Measurements from ENCODE around the gene LRTM1. TPM values are rescaled to one million over a fixed set of nuclear protein-coding genes. Genes with fewer than 3 reads are reported as not detected.

LRTM1 gene
- total RNA-seq, 1 donor from 2014 or later: not detected

DNA sequence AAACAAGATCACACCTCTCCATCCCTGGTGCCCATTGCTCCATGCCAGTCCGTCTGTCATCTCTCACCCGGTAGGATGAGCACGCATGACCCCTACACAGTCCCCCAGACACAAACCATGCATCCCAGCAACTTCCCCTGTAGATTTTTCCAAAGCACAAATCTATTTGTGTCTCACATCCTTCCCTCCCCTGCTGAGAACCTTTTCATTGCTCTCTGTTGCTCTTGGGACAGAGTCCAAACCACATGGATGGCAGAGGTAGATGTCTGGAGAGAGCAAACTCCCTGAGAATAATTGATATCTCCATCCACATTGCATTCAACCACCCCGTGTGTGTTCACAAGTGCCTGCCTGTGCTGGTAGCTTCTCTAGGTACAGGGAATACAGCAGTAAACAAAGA, 29.9 kb upstream of the LRTM1 start:
- no peaks in the 10 kb centered on the region for H3K9me3 Mint-ChIP-seq
- intact Hi-C loops (cut with micrococcal nuclease): no loop called here
- no peaks in the 10 kb centered on the region for H3K4me1 Mint-ChIP-seq (ENCODE audit: low read depth)
- no peak for DNase-seq (ENCODE audit: low spot score)
- H3K4me3 Mint-ChIP-seq (ENCODE audit: low read depth): no peak overlapping the region
- no peaks in the 10 kb centered on the region for H3K27me3 Mint-ChIP-seq (ENCODE audit: low read depth)
- H3K27ac Mint-ChIP-seq: no peak overlapping the region
- H3K36me3 Mint-ChIP-seq (ENCODE audit: low read depth): no peaks in the 10 kb centered on the region

DNA sequence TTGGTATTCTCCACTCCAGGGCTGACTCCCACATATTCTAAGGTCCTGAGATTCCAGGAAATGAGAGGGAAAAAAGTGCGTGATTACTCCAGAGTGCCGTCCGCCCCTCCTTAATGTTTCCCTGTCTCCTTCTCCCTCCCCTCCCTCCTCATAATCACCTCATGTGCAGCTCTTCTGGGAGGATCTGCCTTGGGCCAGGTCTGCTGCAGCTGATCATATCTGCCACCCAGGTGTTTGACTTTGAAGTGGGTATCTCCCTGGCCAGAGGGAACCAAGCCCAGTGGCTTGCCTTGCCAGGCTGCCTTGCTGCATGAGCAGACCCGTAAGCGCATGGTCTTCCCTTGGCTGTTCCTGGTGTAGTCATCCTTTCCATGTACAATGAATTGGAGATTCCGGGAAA, 28.1 kb upstream of the LRTM1 start:
- Mint-ChIP-seq H3K4me1 (ENCODE audit: low read depth) (no peaks in the 10 kb centered on the region), H3K27ac (no peak overlapping the region), H3K36me3 (ENCODE audit: low read depth) (no peaks in the 10 kb centered on the region), H3K4me3 (ENCODE audit: low read depth) (no peak overlapping the region), H3K9me3 (no peaks in the 10 kb centered on the region), H3K27me3 (ENCODE audit: low read depth) (no peaks in the 10 kb centered on the region)
- DNase-seq (ENCODE audit: low spot score): no peak
- intact Hi-C loops (cut with micrococcal nuclease): no loop called here

DNA sequence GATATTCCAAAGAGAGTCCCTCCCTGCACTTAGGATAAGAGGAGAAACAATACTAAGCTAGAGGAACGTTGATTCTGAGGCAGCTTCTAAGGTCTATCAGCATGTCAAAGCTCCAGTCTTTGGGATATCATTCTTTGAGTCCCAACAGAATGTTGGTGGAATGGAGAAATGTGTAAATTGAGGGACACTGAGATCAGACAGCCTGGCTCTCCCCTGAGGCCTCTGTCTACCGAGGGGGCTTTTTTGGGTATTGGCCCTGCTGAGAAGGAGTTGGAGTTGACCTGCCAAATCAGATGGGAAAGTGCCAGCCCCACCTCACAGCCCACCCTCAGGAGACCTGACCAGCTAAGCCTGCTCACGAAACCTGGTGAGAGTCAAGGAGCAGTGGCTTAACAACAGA, 27.6 kb upstream of the LRTM1 start:
- no peak overlapping the region for H3K27ac Mint-ChIP-seq
- H3K27me3 Mint-ChIP-seq (ENCODE audit: low read depth): no peaks in the 10 kb centered on the region
- intact Hi-C loops (cut with micrococcal nuclease): no loop called here
- no peak overlapping the region for H3K4me3 Mint-ChIP-seq (ENCODE audit: low read depth)
- no peaks in the 10 kb centered on the region for H3K9me3 Mint-ChIP-seq
- no peak for DNase-seq (ENCODE audit: low spot score)
- no peaks in the 10 kb centered on the region for H3K4me1 Mint-ChIP-seq (ENCODE audit: low read depth)
- H3K36me3 Mint-ChIP-seq (ENCODE audit: low read depth): no peaks in the 10 kb centered on the region

DNA sequence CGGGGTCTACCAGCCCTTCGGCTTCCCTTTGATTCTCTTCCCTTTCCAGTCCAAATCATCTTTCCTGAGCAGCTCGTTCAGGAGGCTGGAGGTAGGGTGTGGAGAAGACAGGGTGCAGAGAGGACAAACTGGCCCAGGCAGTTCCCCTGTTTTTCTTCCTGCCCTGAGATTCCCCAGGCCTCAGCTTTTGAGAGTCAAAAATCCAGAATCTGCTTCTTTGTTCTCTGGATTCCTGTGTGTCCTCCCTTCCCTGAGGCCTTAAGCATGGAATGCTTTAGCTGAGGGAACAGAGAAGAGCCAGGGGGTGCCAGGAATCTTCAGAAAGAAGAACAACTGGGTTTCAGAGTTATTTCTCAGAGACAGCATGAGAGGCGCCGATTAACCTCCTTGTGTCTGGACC, 26.7 kb upstream of the LRTM1 start:
- H3K4me3 Mint-ChIP-seq (ENCODE audit: low read depth): no peak overlapping the region
- no peaks in the 10 kb centered on the region for H3K36me3 Mint-ChIP-seq (ENCODE audit: low read depth)
- H3K4me1 Mint-ChIP-seq (ENCODE audit: low read depth): no peaks in the 10 kb centered on the region
- H3K27me3 Mint-ChIP-seq (ENCODE audit: low read depth): no peaks in the 10 kb centered on the region
- H3K27ac Mint-ChIP-seq: no peak overlapping the region
- intact Hi-C loops (cut with micrococcal nuclease): no loop called here
- no peaks in the 10 kb centered on the region for H3K9me3 Mint-ChIP-seq
- DNase-seq (ENCODE audit: low spot score): no peak

GRCh38 chr3:54954022-54954421, 26.2 kb upstream of the LRTM1 start:
- no peaks in the 10 kb centered on the region for H3K9me3 Mint-ChIP-seq
- no peaks in the 10 kb centered on the region for H3K4me1 Mint-ChIP-seq (ENCODE audit: low read depth)
- DNase-seq (ENCODE audit: low spot score): no peak
- H3K4me3 Mint-ChIP-seq (ENCODE audit: low read depth): no peak overlapping the region
- intact Hi-C loops (cut with micrococcal nuclease): no loop called here
- H3K27me3 Mint-ChIP-seq (ENCODE audit: low read depth): no peaks in the 10 kb centered on the region
- H3K27ac Mint-ChIP-seq: no peak overlapping the region
- no peaks in the 10 kb centered on the region for H3K36me3 Mint-ChIP-seq (ENCODE audit: low read depth)

- no peaks in the 10 kb centered on the region for H3K9me3 Mint-ChIP-seq
- no peak overlapping the region for H3K27ac Mint-ChIP-seq
- H3K4me1 Mint-ChIP-seq (ENCODE audit: low read depth): no peaks in the 10 kb centered on the region
- DNase-seq (ENCODE audit: low spot score): no peak
- intact Hi-C loops (cut with micrococcal nuclease): no loop called here
- no peaks in the 10 kb centered on the region for H3K27me3 Mint-ChIP-seq (ENCODE audit: low read depth)
- no peak overlapping the region for H3K4me3 Mint-ChIP-seq (ENCODE audit: low read depth)
- H3K36me3 Mint-ChIP-seq (ENCODE audit: low read depth): no peaks in the 10 kb centered on the region
Observed at GRCh38 chr3:54951405-54951804, 23.5 kb upstream of the LRTM1 start.

GRCh38 chr3:54950391-54951003, 22.6 kb upstream of the LRTM1 start:
- DNase-seq (ENCODE audit: low spot score): no peak
- Mint-ChIP-seq H3K27ac (no peak overlapping the region), H3K36me3 (ENCODE audit: low read depth) (no peaks in the 10 kb centered on the region), H3K9me3 (no peaks in the 10 kb centered on the region), H3K4me3 (ENCODE audit: low read depth) (no peak overlapping the region), H3K4me1 (ENCODE audit: low read depth) (no peaks in the 10 kb centered on the region), H3K27me3 (ENCODE audit: low read depth) (no peaks in the 10 kb centered on the region)
- intact Hi-C loops (cut with micrococcal nuclease): no loop called here

- Mint-ChIP-seq H3K9me3 (no peaks in the 10 kb centered on the region), H3K36me3 (ENCODE audit: low read depth) (no peaks in the 10 kb centered on the region), H3K4me1 (ENCODE audit: low read depth) (no peaks in the 10 kb centered on the region), H3K4me3 (ENCODE audit: low read depth) (no peak overlapping the region), H3K27me3 (ENCODE audit: low read depth) (no peaks in the 10 kb centered on the region), H3K27ac (no peak overlapping the region)
- intact Hi-C loops (cut with micrococcal nuclease): no loop called here
- DNase-seq (ENCODE audit: low spot score): no peak
Observed at GRCh38 chr3:54949491-54950044, 21.7 kb upstream of the LRTM1 start.

DNA sequence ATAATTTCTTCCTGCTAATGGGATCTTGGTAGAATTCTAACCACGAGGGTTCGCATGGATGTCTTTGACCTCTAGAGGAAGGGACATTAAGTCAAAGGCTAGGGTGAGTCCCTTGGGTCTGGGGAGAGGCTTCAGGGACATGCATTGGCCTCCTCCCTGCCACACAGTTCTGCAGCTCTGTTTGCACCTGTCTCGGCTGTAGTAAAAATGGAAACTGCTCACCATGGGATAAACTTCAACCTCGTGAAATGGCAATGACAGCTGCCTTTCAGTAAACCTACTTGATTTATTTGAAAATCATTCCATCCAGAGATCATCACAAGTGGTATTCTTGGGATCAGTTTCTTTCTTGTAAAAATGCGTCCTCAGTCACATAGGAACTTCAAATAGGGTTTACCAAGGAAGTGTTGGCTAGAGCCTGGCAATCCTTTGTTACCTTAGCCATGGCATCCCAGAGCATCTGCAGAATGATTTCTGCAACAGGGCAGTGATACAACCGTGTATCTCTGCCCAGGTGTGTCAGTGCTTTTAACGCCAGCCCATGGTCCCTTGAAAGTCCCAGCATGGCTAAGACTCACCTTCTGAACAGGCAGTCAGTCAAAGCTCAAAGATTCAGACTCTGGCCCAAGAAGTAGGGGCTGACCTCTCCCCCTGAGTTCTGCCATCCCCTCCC, 14.0 kb upstream of the LRTM1 start:
- DNase-seq (ENCODE audit: low spot score): no peak
- Mint-ChIP-seq H3K36me3 (ENCODE audit: low read depth) (no peaks in the 10 kb centered on the region), H3K27ac (no peak overlapping the region), H3K4me3 (ENCODE audit: low read depth) (no peak overlapping the region), H3K9me3 (no peaks in the 10 kb centered on the region), H3K4me1 (ENCODE audit: low read depth) (no peaks in the 10 kb centered on the region), H3K27me3 (ENCODE audit: low read depth) (no peaks in the 10 kb centered on the region)
- intact Hi-C loops (cut with micrococcal nuclease): no loop called here

DNA sequence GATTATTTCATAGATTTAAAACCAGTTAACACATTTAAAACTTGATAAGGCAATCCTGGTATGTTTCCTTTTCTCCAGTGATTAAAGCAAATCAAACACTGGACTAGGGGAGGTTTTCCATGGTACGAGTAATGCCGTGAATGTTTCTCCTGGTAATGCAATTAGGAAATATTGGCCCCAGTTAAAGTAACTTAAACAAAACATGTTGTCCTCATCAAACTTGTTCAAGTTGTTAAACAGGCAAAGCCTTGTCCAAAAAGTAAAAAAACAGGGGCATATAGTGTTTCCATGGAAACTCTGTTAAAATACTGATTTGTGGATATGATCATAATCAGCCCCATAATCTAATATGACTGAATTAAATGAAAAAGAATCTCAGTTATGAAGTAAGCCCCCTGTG, 13.1 kb upstream of the LRTM1 start:
- H3K27ac Mint-ChIP-seq: no peak overlapping the region
- DNase-seq (ENCODE audit: low spot score): no peak
- no peaks in the 10 kb centered on the region for H3K4me1 Mint-ChIP-seq (ENCODE audit: low read depth)
- H3K4me3 Mint-ChIP-seq (ENCODE audit: low read depth): no peak overlapping the region
- no peaks in the 10 kb centered on the region for H3K9me3 Mint-ChIP-seq
- H3K36me3 Mint-ChIP-seq (ENCODE audit: low read depth): no peaks in the 10 kb centered on the region
- H3K27me3 Mint-ChIP-seq (ENCODE audit: low read depth): no peaks in the 10 kb centered on the region
- intact Hi-C loops (cut with micrococcal nuclease): no loop called here

GRCh38 chr3:54939557-54940300, 11.9 kb upstream of the LRTM1 start:
- no peaks in the 10 kb centered on the region for H3K4me1 Mint-ChIP-seq (ENCODE audit: low read depth)

DNA sequence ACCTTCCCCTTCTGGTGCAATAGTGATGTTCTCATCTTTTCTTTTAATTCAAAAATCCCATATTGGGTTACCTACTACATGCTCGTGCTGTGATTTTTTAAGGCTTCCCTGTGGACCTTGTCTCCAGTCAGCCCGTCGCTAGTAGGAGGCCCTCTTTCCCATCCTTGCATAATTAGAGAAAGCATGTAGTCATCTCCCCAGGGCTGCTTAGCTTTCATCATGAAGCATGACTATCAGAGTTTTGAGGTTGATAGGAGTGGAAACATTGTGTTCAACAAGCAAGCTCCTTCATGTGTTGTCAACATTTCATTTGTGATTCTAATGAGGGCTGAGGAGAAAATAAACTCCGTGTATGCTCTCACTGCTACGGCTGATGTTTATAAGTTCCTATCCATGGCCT, 8.7 kb upstream of the LRTM1 start:
- no peak overlapping the region for H3K4me3 Mint-ChIP-seq (ENCODE audit: low read depth)
- H3K9me3 Mint-ChIP-seq: no peaks in the 10 kb centered on the region
- H3K27ac Mint-ChIP-seq: no peak overlapping the region
- H3K4me1 Mint-ChIP-seq (ENCODE audit: low read depth): no peaks in the 10 kb centered on the region
- H3K36me3 Mint-ChIP-seq (ENCODE audit: low read depth): no peaks in the 10 kb centered on the region
- DNase-seq (ENCODE audit: low spot score): no peak
- intact Hi-C loops (cut with micrococcal nuclease): no loop called here
- H3K27me3 Mint-ChIP-seq (ENCODE audit: low read depth): no peaks in the 10 kb centered on the region

More at GRCh38 chr3:54939557-54940300, 11.9 kb upstream of the LRTM1 start:
- H3K27ac Mint-ChIP-seq: no peak overlapping the region
- no peaks in the 10 kb centered on the region for H3K27me3 Mint-ChIP-seq (ENCODE audit: low read depth)
- H3K4me3 Mint-ChIP-seq (ENCODE audit: low read depth): no peak overlapping the region
- no peak for DNase-seq (ENCODE audit: low spot score)
- H3K36me3 Mint-ChIP-seq (ENCODE audit: low read depth): no peaks in the 10 kb centered on the region
- H3K9me3 Mint-ChIP-seq: no peaks in the 10 kb centered on the region
- intact Hi-C loops (cut with micrococcal nuclease): no loop called here

DNA sequence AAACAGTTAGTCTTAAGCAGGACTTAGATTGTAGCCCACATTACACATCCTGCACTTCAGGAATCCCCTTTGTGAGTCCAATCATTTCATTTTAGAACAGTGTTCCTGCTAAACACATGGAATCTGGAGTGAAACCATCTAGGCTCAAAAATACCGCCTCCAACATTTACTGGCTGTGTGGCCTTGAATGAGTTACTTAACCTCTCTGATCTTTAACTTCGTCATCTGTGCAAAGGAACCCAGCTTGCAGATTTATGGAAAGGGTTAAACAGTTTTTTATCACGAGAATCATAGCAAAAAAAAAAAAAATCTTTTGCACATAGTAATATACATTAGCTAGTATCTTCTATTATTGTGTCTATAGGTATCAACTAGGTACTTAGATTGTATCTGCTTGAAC, 8.0 kb upstream of the LRTM1 start:
- Mint-ChIP-seq H3K4me3 (ENCODE audit: low read depth) (no peak overlapping the region), H3K36me3 (ENCODE audit: low read depth) (no peaks in the 10 kb centered on the region), H3K27ac (no peak overlapping the region), H3K9me3 (no peaks in the 10 kb centered on the region), H3K4me1 (ENCODE audit: low read depth) (no peaks in the 10 kb centered on the region), H3K27me3 (ENCODE audit: low read depth) (no peaks in the 10 kb centered on the region)
- DNase-seq (ENCODE audit: low spot score): no peak
- intact Hi-C loops (cut with micrococcal nuclease): no loop called here

Measured in activated T-helper 2 cell treated with anti-CD3 and anti-CD28 coated beads, Interferon-gamma antibody, Interleukin-2, Interleukin-4, amounts not matched to agents 10 μg/mL and 5 μg/mL and 100 μg/mL, durations not matched to agents 14 hours and 24 hours and 36 hours (primary cell).